Natural killer cell treated with Interleukin-12 subunit alpha and Interleukin-12 subunit beta and Interleukin-15 and Interleukin-18, amount 100 ng/mL, for 72 hours (primary cell): ENCODE measurements around the gene PTPN23. TPM values are rescaled to one million over a fixed set of nuclear protein-coding genes. Genes with fewer than 3 reads are reported as not detected.
"Not testable (repeated sequence)": the region's sequence is repeated elsewhere in the genome, so short reads cannot be mapped to it uniquely, and the experiment has no call there.

Experiments
- ATAC-seq, 2 donors: fragments of 150-1000 bp; cut with Tn5 transposase in 1 of 2; sonication (Bioruptor Pico), chemical (Tn5 transposase) in 1 of 2; 2 replicates each; pipeline ENCODE4 v1.10.0; 2021
- DNase-seq: peaks from one replicate; pipeline ENCODE4 v3.0.0; 2022; ENCODE audit warnings: low spot score
- H3K27ac Mint-ChIP-seq, 2 donors: 1 replicate in 1 of 2; 2 replicates in 1 of 2; pipeline ENCODE4 v1.8.0; 2022; ENCODE audit warnings: mixed read lengths in 2 of 2, mild to moderate bottlenecking in 1 of 2, moderate library complexity in 1 of 2
- H3K27me3 Mint-ChIP-seq, 2 donors: 1 replicate in 1 of 2; 2 replicates in 1 of 2; pipeline ENCODE4 v1.8.0; 2022; ENCODE audit warnings: mixed read lengths in 2 of 2
- H3K36me3 Mint-ChIP-seq: one replicate; pipeline ENCODE4 v1.8.0; 2022; ENCODE audit warnings: mixed read lengths
- H3K4me1 Mint-ChIP-seq, 2 donors: 1 replicate in 1 of 2; 2 replicates in 1 of 2; pipeline ENCODE4 v1.8.0; 2022; ENCODE audit warnings: low read depth in 2 of 2, mixed read lengths in 2 of 2, mild to moderate bottlenecking in 1 of 2
- H3K4me3 Mint-ChIP-seq: one replicate; pipeline ENCODE4 v1.8.0; 2022; ENCODE audit warnings: mixed read lengths
- H3K9me3 Mint-ChIP-seq: 2 replicates; pipeline ENCODE4 v1.8.0; 2022; ENCODE audit warnings: mixed read lengths
- total RNA-seq, 2 donors: library from RNA; stranded (reverse); gene quantifications; one replicate each; pipeline ENCODE4 v1.2.3, GENCODE V29; 2022

The PTPN23 gene
- total RNA-seq, 2 donors from 2014 or later: 30.5 to 45.3 TPM

GRCh38 chr3:47441796-47442551 lies 61.2 kb downstream of the PTPN23 start:
- H3K9me3 Mint-ChIP-seq: no peaks in the 10 kb centered on the region
- no peak overlapping the region for H3K4me3 Mint-ChIP-seq
- peaks cover 9 to 15% of the 10 kb centered on the region in 2 donors for H3K4me1 Mint-ChIP-seq
- H3K27me3 Mint-ChIP-seq: no peaks in the 10 kb centered on the region
- DNase-seq (no peak), ATAC-seq (no peak)
- H3K27ac Mint-ChIP-seq: no peak overlapping the region
- H3K36me3 Mint-ChIP-seq: no peaks in the 10 kb centered on the region

- DNase-seq (no peak), ATAC-seq (no peak)
- Mint-ChIP-seq H3K27me3 (no peaks in the 10 kb centered on the region), H3K27ac (peak overlapping the region in 1 of 2 donors; percentile 12), H3K36me3 (peaks cover 2% of the 10 kb centered on the region), H3K4me3 (no peak overlapping the region), H3K9me3 (no peaks in the 10 kb centered on the region), H3K4me1 (peaks cover 9 to 15% of the 10 kb centered on the region in 2 donors)
Measured at GRCh38 chr3:47443611-47443995, 62.8 kb downstream of the PTPN23 start.

GRCh38 chr3:47444103-47444502 lies 63.3 kb downstream of the PTPN23 start:
- H3K27me3 Mint-ChIP-seq: no peaks in the 10 kb centered on the region
- no peak for DNase-seq
- H3K27ac Mint-ChIP-seq: peak overlapping the region in 1 of 2 donors; percentile 12
- peaks cover 9 to 15% of the 10 kb centered on the region in 2 donors for H3K4me1 Mint-ChIP-seq
- ATAC-seq: no peak
- peaks cover 4% of the 10 kb centered on the region for H3K36me3 Mint-ChIP-seq
- H3K4me3 Mint-ChIP-seq: no peak overlapping the region
- no peaks in the 10 kb centered on the region for H3K9me3 Mint-ChIP-seq

GRCh38 chr3:47452453-47453215 lies 71.8 kb downstream of the PTPN23 start:
- H3K4me3 Mint-ChIP-seq: no peak overlapping the region
- peaks cover 20 to 23% of the 10 kb centered on the region in 2 donors for H3K4me1 Mint-ChIP-seq
- H3K36me3 Mint-ChIP-seq: peaks cover 4% of the 10 kb centered on the region
- no peaks in the 10 kb centered on the region for H3K9me3 Mint-ChIP-seq
- DNase-seq (no peak), ATAC-seq (no peak)
- H3K27ac Mint-ChIP-seq: no peak overlapping the region
- H3K27me3 Mint-ChIP-seq: no peaks in the 10 kb centered on the region

- Mint-ChIP-seq H3K27me3 (no peaks in the 10 kb centered on the region), H3K9me3 (peaks cover 5% of the 10 kb centered on the region), H3K27ac (no peak overlapping the region), H3K36me3 (peaks cover 7% of the 10 kb centered on the region), H3K4me1 (peaks cover 20 to 23% of the 10 kb centered on the region in 2 donors), H3K4me3 (no peak overlapping the region)
- ATAC-seq (no peak), DNase-seq (no peak)
Measured at GRCh38 chr3:47455806-47456452, 75.1 kb downstream of the PTPN23 start.

- Mint-ChIP-seq H3K27me3 (no peaks in the 10 kb centered on the region), H3K9me3 (peaks cover 5% of the 10 kb centered on the region), H3K4me1 (peaks cover 15 to 19% of the 10 kb centered on the region in 2 donors), H3K4me3 (no peak overlapping the region), H3K36me3 (peaks cover 7% of the 10 kb centered on the region), H3K27ac (no peak overlapping the region)
- ATAC-seq (no peak), DNase-seq (no peak)
Measured at GRCh38 chr3:47456984-47457383, 76.2 kb downstream of the PTPN23 start.

GRCh38 chr3:47459534-47460085 lies 78.8 kb downstream of the PTPN23 start:
- H3K9me3 Mint-ChIP-seq, ATAC-seq, H3K27me3 Mint-ChIP-seq, H3K27ac Mint-ChIP-seq, DNase-seq, H3K4me3 Mint-ChIP-seq, H3K36me3 Mint-ChIP-seq: not testable (repeated sequence)
- H3K4me1 Mint-ChIP-seq: peaks cover 15 to 19% of the 10 kb centered on the region in 2 donors

Other genes starting within 250 kb of the PTPN23 start
- 10 to 100 TPM; 40.8 to 48.3 TPM for gene SETD2, start 216.9 kb upstream of the PTPN23 start, total RNA-seq
- gene KIF9, start 98.2 kb upstream of the PTPN23 start, total RNA-seq: 1 to 10 TPM; 3.2 to 8.2 TPM
- 10 to 100 TPM; 38.9 to 65.3 TPM for gene KLHL18, start 98.1 kb upstream of the PTPN23 start, total RNA-seq
- gene SCAP, start 94.9 kb downstream of the PTPN23 start, total RNA-seq: 100 to 1,000 TPM in 1 of 2 donors, 10 to 100 TPM in 1; 51.1 to 111 TPM
- gene ELP6, start 132.7 kb downstream of the PTPN23 start, total RNA-seq: 10 to 100 TPM; 44.5 to 75.0 TPM
- under 1 TPM; 0.29 to 0.95 TPM for gene CSPG5, start 197.8 kb downstream of the PTPN23 start, total RNA-seq